AG10803 (cell line): Measurements from ENCODE around the gene ARHGAP26.

Experiments
- DNase-seq: peaks from one replicate; pipeline ENCODE4 v3.0.0; 2010; ENCODE audit warnings: low read depth
- H3K4me3 ChIP-seq: 2 replicates; pipeline ENCODE4 v1.5.1; 2011; ENCODE audit warnings: mild to moderate bottlenecking, low read length, control low read depth
- TF ChIP-seq, protein P1 (sequence below): conservative IDR thresholded peaks from 2 replicates; pipeline ENCODE4 v1.5.1; 2011; ENCODE audit warnings: mild to moderate bottlenecking, low read length, control low read depth, inconsistent platforms

ARHGAP26 gene

DNA sequence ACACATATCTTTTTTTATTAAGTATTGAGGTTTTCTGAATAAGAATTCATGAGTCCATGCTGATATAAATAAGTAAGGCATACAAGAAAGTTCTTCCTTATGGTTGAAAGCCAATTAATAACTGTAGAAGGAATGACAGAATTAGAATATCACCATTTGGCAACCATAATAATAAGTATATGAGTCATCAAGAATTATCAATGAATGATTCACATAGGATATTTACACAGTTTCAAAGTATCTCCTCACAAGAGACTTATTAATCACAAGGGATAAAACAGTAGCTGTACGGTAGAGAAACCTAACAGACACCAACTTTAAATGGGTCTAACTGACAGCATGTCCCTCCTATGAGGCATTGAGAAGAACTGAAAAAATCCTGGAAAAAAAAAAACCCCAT is 471.7 kb downstream of the ARHGAP26 start:
- TF ChIP-seq, protein P1, sequence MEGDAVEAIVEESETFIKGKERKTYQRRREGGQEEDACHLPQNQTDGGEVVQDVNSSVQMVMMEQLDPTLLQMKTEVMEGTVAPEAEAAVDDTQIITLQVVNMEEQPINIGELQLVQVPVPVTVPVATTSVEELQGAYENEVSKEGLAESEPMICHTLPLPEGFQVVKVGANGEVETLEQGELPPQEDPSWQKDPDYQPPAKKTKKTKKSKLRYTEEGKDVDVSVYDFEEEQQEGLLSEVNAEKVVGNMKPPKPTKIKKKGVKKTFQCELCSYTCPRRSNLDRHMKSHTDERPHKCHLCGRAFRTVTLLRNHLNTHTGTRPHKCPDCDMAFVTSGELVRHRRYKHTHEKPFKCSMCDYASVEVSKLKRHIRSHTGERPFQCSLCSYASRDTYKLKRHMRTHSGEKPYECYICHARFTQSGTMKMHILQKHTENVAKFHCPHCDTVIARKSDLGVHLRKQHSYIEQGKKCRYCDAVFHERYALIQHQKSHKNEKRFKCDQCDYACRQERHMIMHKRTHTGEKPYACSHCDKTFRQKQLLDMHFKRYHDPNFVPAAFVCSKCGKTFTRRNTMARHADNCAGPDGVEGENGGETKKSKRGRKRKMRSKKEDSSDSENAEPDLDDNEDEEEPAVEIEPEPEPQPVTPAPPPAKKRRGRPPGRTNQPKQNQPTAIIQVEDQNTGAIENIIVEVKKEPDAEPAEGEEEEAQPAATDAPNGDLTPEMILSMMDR: no peak
- H3K4me3 ChIP-seq: no peak overlapping the region
- peak; percentile 34 for DNase-seq

DNA sequence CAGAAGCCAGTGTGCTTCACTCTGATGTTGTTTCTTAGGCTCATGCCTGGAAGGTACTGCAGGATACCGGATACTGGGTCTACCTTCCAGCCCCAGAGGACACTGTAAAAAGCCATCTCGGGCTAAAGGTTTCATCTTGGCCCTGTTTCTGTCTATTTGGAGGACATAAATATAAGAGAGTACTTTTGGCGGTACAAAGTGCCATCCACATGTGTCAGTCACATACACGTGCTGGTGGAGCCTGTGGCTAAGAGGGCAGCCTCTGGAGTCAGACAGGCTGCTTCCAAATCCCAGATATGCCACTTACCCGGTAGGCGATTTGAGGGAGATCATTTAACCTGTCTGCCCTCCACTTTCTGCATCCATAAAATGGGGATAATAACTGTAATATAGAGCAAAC is 472.9 kb downstream of the ARHGAP26 start:
- DNase-seq: no peak
- TF ChIP-seq, protein P1: no peak
- no peak overlapping the region for H3K4me3 ChIP-seq

DNA sequence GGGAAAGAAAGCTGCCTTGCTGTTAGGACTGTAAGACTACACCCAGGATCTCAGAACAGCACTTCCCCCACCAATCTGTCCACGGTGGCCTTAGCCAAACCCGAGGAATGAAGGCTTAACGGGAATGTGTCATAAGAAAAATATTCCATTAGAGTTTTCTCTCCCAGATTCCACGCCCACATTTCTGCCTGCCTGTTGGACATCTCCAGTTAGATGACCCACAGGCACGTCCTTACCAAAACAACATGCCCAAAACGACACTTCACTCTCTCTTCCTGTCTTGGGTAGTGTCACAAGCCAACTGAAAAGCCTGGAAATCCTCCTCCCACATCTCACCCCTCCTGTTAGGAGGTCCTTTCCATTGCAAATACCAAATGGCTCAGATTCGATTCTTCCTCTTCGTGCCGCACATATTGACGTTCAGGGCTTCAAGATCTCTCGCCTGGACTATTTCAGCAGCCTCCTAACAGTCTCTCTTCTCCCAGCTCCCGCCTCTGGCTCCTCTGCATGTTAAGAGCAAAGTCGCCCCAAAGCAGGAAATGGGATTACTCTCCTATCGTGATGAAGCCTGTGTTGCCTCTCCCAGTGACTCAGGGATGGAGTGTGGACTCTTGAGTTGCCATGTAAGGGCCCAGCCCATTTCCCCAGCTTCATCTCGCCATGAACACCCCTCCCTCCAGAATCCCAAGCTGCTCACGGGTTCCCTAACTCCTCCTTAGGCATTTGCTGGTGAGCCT is 474.0 kb downstream of the ARHGAP26 start:
- peak; percentile 99 for DNase-seq

DNA sequence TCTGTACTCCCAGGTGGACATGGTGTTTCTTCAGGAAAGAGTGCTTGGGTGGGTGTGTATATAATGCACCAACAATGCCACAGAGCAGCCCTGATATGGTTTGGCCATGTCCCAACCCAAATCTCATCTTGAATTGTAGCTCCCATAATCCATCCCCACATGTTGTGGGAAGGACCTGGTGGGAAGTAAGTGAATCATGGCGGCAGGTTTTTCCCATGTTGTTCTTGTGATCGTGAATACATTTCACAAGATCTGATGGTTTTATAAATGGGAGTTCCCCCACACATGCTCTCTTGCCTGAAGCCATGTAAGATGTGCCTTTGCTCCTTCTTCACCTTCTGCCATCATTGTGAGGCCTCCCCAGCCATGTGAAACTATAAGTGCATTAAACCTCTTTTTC is 474.8 kb downstream of the ARHGAP26 start:
- peak; percentile 32 for DNase-seq
- TF ChIP-seq, protein P1: no peak
- H3K4me3 ChIP-seq: peak overlapping the region; percentile 53

More for the DNA sequence above, 474.0 kb downstream of the ARHGAP26 start:
- TF ChIP-seq, protein P1: no peak
- peak overlapping the region; percentile 53 for H3K4me3 ChIP-seq

DNA sequence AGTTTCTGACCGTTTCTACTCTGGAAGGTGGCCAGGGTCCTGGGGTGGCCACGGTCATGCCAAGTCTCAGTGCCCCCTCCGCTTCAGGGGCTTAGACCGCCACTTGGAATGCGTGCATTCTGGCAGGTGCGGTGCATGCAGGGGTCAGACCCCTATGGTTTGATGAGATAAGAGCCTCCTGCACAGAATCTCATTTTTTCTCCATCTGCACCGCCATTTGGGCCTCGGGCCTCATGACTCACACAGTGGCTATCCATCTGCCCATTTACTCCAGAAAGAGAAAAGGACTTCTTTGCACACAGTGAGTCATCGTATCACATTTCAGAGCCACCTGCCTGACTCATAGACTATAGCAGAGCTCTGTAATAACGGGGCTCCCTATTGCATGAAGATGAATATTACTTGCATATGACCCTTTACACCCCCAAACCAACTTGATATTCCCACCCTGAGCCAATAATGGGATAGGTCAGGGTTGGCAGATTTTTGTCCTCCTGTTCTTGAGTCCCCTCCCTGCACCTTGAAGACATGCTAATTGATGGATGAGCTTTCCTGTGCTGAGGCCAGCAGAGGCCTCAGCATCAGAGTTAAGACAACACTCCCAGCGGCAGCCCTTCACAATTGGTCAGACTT is 475.9 kb downstream of the ARHGAP26 start:
- H3K4me3 ChIP-seq: no peak overlapping the region
- TF ChIP-seq, protein P1: no peak

DNA sequence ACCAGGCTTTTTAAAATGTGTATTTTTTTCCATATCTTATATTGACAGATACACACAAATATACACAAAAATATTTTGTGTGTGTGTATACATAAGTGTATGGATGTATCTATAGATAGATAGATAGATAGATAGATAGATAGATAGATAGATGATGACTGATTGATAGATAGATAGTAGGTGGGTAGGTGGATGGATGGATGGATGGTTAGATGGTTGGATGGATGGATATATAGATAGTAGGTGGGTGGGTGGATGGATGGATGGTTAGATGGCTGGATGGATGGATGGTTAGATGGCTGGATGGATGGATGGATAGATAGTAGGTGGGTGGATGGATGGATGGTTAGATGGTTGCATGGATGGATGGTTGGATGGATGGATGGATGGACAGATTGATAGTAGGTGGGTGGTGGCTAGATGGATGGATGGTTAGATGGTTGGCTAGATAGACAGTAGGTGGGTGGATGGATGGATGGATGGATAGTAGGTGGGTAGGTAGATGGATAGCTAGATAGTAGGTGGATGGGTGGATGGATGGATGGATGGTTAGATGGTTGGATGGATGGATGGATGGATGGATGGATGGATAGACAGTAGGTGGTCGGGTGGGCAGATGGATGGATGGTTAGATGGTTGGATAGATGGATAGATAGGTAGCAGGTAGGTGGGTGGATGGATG is 477.1 kb downstream of the ARHGAP26 start:
- no peak for DNase-seq
- TF ChIP-seq, protein P1: no peak
- no peak overlapping the region for H3K4me3 ChIP-seq

More for the DNA sequence above, 475.9 kb downstream of the ARHGAP26 start:
- peak; percentile 89 for DNase-seq
